ENCODE results near the gene ARHGAP36.

GRCh38 chrX:131032354-131033230, 25.6 kb upstream of the ARHGAP36 start:
- TF ChIP-seq ZNF24 (IDR thresholded peaks at IDR 0.05) (no peak), SMAD4 (CRISPR knock-in tag; conservative IDR thresholded peaks at IDR 0.05) (no peak), TBL1XR1 (IDR thresholded peaks at IDR 0.05; ENCODE audit: low read length in 2 of 2) (no peak), CTCF (IDR thresholded peaks at IDR 0.05 in 2 of 3, conservative IDR thresholded peaks at IDR 0.05 in 1 of 3; ENCODE audit: insufficient read depth in 2 of 3, low read depth in 1 of 3, low read length in 3 of 3) (no peak), ZBTB1 (CRISPR knock-in tag; IDR thresholded peaks at IDR 0.05; ENCODE audit: borderline replicate concordance, low read depth) (no peak), SRSF1 (IDR thresholded peaks at IDR 0.05; ENCODE audit: low read depth, low read length) (no peak), RNF219 (CRISPR knock-in tag; IDR thresholded peaks at IDR 0.05) (no peak), ETS2 (tag; IDR thresholded peaks at IDR 0.05; ENCODE audit: borderline replicate concordance, poor library complexity, severe bottlenecking) (no peak), CHAMP1 (IDR thresholded peaks at IDR 0.05) (no peak), HNRNPH1 (optimal IDR thresholded peaks at IDR 0.05; ENCODE audit: low read depth, low read length) (no peak), ZNF184 (CRISPR knock-in tag; IDR thresholded peaks at IDR 0.05) (no peak), MTA1 (IDR thresholded peaks at IDR 0.05; ENCODE audit: borderline replicate concordance) (no peak)

Data from K562 (cell line).